AML-193 (cell line): Measurements from ENCODE around the gene RNF38.
"Not testable (repeated sequence)": the region's sequence is repeated elsewhere in the genome, so short reads cannot be mapped to it uniquely, and the experiment has no call there.

Experiments used
- DNase-seq, 2 experiments: peaks; one replicate each; lab custom pipeline; 2025; lab: John Stamatoyannopoulos, UW

Gene RNF38

GRCh38 chr9:36407122-36407723, 7.2 kb upstream of the RNF38 start:
- peak; percentile 73 to 79 for DNase-seq

- no peak for DNase-seq
These were observed 2.5 kb upstream of the RNF38 start for GRCh38 chr9:36402536-36402935.

- no peak for DNase-seq
These were observed 1.9 kb upstream of the RNF38 start for GRCh38 chr9:36401897-36402480.

- peak; percentile 60 to 65 for DNase-seq
These were observed 1.2 kb upstream of the RNF38 start for GRCh38 chr9:36401164-36401740.

- peak; percentile 65 to 76 for DNase-seq
These were observed 479 bp upstream of the RNF38 start for GRCh38 chr9:36400332-36401163.

- DNase-seq, result no peak
These were observed 1.3 kb downstream of the RNF38 start for GRCh38 chr9:36398745-36399144.

- DNase-seq, result no peak
These were observed 3.1 kb downstream of the RNF38 start for GRCh38 chr9:36396985-36397384.

GRCh38 chr9:36392489-36392888, 7.6 kb downstream of the RNF38 start:
- DNase-seq, result no peak

GRCh38 chr9:36389590-36389989, 10.5 kb downstream of the RNF38 start:
- DNase-seq, result peak in 1 of 2 experiments; percentile 19

- not testable (repeated sequence) for DNase-seq
These were observed 13.6 kb downstream of the RNF38 start for GRCh38 chr9:36386396-36386965.

GRCh38 chr9:36382484-36382883, 17.6 kb downstream of the RNF38 start:
- peak in 1 of 2 experiments; percentile 11 for DNase-seq

- DNase-seq, result no peak
These were observed 35.5 kb downstream of the RNF38 start for GRCh38 chr9:36364577-36364976.

GRCh38 chr9:36363448-36363847, 36.6 kb downstream of the RNF38 start:
- no peak for DNase-seq

- no peak for DNase-seq
These were observed 41.6 kb downstream of the RNF38 start for GRCh38 chr9:36358486-36358885.

GRCh38 chr9:36357639-36358038, 42.4 kb downstream of the RNF38 start:
- DNase-seq, result no peak

GRCh38 chr9:36346569-36346968, 53.5 kb downstream of the RNF38 start:
- no peak for DNase-seq

GRCh38 chr9:36345103-36345846, 54.8 kb downstream of the RNF38 start:
- no peak for DNase-seq

GRCh38 chr9:36341936-36342577, 58.0 kb downstream of the RNF38 start:
- no peak for DNase-seq

- DNase-seq, result no peak
These were observed 62.2 kb downstream of the RNF38 start for GRCh38 chr9:36337865-36338264.

GRCh38 chr9:36337002-36337401, 63.1 kb downstream of the RNF38 start:
- no peak for DNase-seq
